LoVo (cell line): ENCODE data around the gene IFT172.
"Not testable (repeated sequence)": the region's sequence is repeated elsewhere in the genome, so short reads cannot be mapped to it uniquely, and the experiment has no call there.

Experiments
- DNase-seq: peaks from one replicate; pipeline ENCODE4 v3.0.0-alpha.2; 2016; ENCODE audit warnings: low spot score

Gene IFT172

DNA sequence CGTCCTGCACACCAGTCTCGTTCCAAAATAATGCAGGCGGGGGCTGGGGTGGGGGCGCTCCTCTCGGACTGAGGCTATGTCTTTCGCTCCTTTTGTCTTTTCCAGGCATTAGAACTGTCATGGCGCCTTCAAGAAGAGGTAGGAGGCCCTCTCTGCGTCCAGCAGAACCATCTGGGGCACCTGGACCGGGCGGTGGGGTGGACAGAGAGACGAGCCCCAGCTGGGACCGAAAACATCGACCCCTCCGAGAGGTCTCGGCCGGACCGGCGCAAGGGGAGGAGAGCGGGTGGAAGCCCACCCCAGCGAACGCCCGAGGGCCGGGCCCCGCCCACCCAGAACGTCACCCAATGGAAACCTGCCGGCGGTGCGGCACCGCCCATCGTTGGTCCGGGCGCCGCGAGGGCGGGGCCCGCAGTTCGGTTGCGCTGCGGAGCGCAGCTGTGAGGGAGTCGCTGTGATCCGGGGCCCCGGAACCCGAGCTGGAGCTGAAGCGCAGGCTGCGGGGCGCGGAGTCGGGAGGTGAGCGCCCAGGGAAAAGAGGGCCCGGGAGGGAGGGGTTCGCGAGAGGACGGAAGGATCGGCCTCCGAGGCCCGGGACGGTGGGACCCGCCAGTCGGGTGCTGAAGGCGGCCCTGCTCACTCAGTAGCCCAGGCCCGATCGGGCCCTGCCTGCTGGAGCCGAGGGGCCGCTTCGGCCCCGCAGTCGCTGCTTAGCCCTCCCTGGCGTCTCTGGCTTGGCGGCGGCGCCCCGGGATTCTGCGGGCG is 61.1 kb downstream of the IFT172 start, which contains the start of gene NRBP1:
Gene NRBP1, plus strand, starts transcription at position 419 of the 765 bp plus-strand sequence. CDS start 4,643 bp downstream, outside the sequence.
- peak; percentile 93 for DNase-seq

DNA sequence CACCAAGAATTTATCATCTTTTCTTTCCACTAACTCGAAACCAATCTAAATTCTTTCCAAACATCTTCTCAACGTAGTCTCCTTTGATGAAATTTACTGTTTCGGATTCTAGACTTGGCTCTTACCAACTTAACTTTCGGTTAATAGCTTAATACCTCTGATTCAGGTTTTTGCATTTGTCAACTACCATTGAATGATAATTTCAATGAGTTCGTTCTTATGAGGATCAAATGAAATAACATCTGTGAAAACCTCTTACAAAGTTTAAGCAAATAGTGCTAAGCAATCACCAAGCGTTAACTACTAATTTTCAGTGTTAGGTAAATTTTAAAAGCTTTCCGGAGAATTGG is 61.7 kb downstream of the IFT172 start:
- DNase-seq = no peak

DNA sequence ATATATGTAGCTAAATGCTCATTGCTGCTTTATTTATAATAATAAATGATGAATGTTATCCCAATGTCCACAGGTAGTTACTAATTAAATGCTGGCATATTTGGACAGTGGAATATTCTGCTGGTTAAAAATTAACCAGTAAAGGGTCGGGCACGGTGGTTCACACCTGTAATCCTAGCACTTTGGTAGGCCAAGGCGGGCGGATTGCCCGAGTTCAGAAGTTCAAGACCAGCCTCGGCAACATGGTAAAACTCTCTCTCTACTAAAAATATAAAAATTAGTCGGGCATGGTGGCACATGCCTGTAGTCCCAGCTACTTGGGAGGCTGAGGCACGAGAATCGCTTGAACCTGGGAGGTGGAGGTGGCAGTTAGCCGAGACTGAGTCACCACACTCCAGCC is 64.5 kb downstream of the IFT172 start:
- not testable (repeated sequence) for DNase-seq

DNA sequence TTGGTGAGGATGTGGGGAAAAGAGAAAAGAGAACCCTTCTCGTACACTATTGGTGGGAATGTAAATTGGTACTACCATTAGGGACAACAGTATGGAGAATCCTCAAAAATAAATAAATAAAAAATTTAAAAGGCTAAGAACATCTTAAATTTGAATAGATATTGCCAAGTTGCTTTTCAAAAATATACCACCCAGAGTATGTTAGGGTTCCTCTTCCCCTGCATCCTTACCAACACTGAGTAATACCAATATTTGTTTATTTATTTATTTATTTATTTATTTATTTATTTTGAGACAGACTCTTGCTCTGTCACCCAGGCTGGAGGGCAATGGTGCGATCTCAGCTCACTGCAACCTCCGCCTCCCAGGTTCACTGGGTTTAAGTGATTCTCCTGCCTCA is 66.6 kb downstream of the IFT172 start:
- DNase-seq = no peak

DNA sequence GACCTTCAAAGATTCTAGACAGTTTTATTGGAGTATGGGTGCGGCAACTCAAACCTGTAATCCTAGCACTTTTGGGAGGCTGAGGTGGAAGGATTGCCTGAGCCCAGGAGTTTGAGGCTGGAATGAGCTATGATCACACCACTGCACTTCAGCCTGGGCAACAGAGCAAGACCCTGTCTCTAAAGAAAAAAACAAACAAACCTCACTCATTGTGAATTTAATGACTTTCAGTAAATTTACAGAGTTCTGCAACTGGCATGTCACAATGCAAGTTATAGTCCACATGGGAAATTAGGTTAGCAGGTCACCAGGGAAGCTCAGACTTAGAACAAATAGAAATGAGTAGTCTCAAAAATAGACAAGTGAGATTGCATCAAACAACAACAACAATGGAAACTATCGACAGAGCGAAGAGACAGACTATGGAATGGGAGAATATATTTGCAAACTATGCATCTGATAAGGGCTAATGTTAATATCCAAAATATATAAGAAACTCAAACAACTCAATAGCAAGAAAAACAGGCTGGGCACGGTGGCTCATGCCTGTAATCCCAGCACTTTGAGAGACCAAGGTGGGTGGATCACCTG is 67.8 kb downstream of the IFT172 start:
- DNase-seq = no peak

DNA sequence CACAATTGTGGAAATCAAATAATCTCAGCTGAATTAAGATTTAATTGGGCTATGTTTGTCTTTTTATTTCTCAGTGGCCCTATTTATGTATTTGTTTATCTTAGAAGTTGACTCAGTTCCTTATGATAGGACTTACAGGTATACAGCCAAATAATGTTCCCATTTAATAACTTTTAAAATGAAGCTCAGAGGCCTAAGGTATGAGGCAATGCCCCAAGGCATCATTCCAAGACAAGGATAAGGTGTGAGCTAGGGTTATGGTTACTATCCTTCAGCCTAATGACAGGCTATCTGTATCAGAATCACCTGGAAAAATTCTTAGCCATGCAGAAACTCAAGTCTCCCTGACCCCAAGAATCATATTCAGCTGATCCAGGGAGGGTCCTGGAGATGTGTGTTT is 68.5 kb downstream of the IFT172 start:
- DNase-seq = no peak

DNA sequence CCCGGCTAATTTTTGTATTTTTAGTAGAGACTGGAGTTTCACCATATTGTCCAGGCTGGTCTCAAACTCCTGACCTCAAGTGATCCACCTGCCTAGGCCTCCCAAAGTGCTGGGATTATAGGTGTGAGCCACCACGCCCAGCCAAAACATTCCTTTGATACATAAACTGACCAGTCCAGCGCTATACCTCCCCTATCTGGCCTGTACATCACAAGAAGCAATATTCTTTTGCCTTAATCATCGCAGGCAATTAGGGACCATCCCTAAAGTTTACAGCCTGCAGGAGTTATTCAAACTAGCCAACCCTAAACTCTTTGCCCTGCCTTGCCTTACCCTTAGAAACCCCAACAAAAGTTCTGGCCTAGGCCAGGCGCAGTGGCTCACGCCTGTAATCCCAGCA is 73.4 kb downstream of the IFT172 start:
- no peak for DNase-seq

DNA sequence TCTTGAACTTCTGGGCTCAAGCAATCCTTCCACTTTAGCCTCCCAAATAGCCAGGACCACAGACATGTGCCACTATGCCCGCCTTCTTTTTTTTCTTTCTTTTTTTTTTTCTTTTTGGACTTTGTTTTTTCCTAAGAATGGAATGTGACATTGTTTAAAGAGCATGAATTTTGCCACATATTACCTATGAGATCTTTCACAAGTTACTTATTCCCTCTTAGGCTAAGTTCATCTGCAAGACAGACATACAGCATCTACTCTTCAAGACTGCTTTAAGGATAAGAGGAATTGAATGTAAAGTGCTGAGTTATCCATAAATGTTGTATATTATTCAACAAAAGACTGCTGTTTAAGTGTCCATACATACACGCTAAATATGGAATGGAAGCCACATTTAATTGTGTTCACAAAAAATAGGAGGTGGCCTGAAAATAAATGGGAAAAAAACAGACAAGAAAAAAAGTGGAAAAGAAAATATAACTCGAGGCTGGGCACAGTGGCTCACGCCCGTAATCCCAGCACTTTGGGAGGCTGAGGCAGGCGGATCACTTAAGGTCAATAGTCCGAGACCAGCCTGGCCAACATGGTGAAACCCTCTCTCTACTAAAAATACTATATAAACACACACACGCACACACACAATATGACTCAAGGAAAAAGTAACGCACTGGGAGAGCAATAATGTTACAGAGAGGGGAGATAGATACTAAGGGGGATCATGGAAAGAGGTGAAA is 77.0 kb downstream of the IFT172 start:
- no peak for DNase-seq

DNA sequence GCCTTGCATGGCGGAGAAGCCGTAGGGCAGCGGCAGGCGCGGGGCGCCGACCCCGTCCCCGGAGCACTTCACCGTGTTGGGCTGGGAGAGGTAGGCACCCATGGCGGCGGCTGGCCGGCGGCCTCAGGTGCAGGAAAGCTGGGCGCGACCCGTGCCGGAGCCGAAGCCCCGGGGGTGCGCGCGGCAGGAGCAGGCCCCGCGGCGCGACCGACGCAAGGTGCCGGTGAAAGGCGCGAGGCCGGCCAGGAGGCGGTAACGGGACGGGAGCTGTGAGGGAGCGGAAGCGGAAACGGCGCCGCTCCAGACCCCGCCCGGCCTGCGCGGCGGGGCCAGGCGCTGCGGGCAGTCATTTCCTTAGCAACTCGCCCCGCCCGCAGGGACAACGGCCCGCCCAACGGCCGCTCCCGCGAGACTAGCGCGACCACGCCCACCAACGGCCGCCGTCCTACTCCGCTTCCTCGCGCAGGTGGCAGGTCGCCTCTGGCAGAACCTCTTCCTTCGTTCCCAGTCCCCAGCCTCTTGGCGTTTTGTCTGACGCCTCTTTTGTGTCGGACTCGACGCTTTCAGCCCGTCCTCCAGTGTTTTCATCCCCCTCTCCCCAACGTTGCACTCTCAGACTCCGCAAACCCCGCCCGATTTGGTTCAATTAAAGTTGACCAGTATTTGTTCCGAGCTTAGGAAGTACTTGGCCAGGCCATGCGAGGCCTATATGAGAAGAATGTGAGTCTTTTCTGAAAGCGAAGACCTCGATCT is 80.0 kb downstream of the IFT172 start, which contains the start of gene PPM1G:
Gene PPM1G, minus strand, starts transcription at position 271 of the 753 bp plus-strand sequence. Its CDS starts 169 bp downstream, at position 102.
- peak; percentile 96 for DNase-seq

DNA sequence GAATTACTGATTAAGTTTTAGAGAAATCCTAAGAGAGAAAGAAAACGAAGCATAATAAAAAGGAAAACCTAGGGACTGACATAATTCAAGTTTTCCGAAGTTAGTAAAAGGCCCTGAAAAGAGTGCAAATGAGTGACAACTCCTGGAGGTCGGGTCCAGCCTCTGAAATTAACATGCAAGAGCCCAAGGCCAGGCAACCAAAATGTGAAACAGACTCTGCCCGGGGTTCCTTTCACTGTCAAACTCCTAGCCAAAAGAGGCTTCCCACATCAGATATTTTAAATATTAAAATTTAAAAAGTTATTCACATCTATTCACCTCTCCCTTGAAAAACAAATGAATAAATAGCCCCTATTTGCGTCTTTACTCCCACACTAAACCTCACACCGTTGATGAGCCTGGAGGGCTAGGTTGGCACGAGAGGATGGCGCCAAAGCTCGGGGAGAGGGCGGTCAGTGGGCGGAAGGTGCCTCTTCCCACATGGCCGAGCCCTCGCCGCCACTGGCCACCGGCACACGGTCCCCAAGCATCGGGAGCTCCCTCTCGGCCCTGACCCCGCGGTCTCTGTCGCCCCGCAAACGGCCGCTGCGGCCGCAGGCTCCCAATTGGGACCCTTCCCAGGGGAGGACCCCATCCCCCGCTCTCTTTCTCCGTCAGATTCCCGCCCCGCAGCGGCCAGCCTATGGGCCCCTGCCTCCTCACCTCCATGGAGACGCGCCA is 80.8 kb downstream of the IFT172 start:
- peak; percentile 30 for DNase-seq

DNA sequence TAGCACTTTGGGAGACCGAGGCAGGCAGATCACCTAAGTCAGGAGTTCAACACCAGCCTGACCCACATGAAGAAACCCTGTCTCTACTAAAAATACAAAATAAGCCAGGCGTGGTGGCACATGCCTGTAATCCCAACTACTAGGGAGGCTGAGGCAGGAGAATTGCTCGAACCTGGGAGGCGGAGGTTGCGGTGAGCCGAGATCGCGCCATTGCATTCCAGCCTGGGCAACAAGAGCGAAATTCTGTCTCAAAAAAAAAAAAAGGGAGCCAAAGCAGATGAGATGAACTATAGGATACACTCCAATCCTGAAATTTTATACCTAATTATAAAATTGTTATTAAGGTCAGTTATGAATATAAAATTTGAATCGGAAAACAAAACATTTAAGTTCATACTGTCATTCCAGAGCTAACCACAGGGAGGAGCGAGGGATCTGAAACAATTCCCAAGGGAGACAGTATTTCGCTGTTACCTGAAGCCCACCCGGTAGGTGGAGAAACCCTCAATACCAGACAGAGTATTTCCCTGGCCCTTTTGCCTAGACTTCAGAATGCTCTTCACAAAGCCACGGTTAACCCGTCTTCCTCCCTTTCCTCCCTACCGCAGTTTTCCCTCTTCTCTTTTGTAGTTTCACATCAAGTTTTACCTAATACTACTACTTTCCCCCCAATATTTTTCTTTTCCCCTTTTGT is 81.6 kb downstream of the IFT172 start:
- DNase-seq = peak; percentile 53

DNA sequence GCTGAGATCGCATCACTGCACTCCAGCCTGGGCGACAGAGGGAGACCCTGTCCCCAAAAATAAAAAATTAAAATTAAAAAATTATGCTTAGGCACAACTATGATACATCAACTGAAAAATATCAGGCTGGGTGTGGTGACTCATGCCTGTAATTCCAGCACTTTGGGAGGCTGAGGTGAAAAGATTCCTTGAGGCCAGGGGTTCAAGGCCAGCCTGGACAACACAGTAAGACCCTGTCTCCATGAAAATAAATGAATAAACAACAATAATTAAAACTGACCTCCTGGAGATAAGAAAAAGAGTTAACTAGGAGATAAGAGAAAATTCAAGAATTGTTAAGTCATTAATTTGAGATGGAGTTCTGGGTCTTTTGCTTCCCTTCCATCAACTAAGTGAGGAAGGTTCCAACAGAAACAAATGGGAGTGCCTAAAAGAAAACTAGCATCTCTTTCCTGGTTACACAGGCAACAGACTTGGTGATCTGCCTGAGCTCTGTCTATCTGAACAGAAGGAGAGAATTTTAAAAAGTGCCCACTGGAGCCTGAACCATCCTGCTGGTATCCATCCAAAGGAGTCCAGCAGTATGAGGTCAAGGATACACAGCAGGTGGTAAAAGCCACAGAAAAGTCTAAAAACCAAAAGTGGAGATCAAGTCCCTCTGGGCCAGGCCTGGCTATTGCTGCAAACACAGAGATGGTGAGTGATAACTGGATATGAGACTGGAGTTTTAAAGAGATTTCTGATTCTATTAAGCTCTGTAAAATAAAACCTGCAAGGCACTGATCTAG is 89.0 kb downstream of the IFT172 start:
- DNase-seq = no peak

DNA sequence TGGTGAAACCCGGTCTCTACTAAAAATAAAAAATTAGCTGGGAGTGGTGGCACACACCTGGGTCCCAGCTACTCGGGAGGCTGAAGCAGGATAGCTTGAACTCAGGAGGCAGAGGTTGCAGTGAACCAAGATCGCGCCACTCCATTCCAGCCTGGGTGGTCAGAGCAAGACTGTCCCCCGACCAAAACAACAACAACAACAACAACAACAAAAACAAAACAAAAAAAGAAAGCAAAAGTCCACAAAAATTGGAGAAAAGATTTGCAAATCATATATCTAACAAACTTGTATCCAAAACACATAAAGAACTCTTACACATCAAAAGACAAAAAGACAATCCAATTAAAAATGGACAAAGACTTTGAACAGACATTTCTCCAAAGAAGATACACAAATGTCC is 90.6 kb downstream of the IFT172 start:
- no peak for DNase-seq
